Astrocyte (in vitro differentiated cells and primary cell): ENCODE measurements around the gene MRPL40.

Experiments
- CTCF ChIP-seq: IDR thresholded peaks from 2 replicates; pipeline ENCODE4 v1.5.1; 2011; ENCODE audit warnings: low read depth, mild to moderate bottlenecking, inconsistent platforms, low read length, moderate library complexity; ENCODE audit not compliant: insufficient read depth
- EZH2 ChIP-seq: IDR thresholded peaks from 2 replicates; pipeline ENCODE4 v1.6.1; 2012; ENCODE audit warnings: mild to moderate bottlenecking, low read length, inconsistent platforms; ENCODE audit not compliant: insufficient read depth

- TF ChIP-seq CTCF (no peak), EZH2 (no peak)
These were observed 2.1 kb downstream of the MRPL40 start for GRCh38 chr22:19434401-19434800.
